A549 (cell line): ENCODE measurements around the gene PRR35.

Experiments
- CBX2 ChIP-seq: fragments of 200-600 bp; sonication (generic); IDR thresholded peaks from 2 replicates; pipeline ENCODE4 v1.6.1; 2016; ENCODE audit warnings: low read depth, mild to moderate bottlenecking, borderline replicate concordance
- CHD2 ChIP-seq: fragments of 150-350 bp; IDR thresholded peaks from 2 replicates; pipeline ENCODE4 v1.6.1; 2014; ENCODE audit warnings: low read length; ENCODE audit not compliant: partially characterized antibody
- ESRRA ChIP-seq: fragments of 150-350 bp; IDR thresholded peaks from 2 replicates; pipeline ENCODE4 v1.6.1; 2014; ENCODE audit warnings: mild to moderate bottlenecking, low read length, borderline replicate concordance
- HDAC2 ChIP-seq: fragments of 200-600 bp; sonication (generic); IDR thresholded peaks from 2 replicates; pipeline ENCODE4 v1.6.1; 2016
- HMGXB4 ChIP-seq: fragments of 250-450 bp; sonication (Bioruptor Pico); IDR thresholded peaks from 2 replicates; pipeline ENCODE4 v1.5.0; 2021; ENCODE audit warnings: mild to moderate bottlenecking, moderate library complexity, borderline replicate concordance
- KDM1A ChIP-seq: fragments of 200-600 bp; sonication (generic); IDR thresholded peaks from 2 replicates; pipeline ENCODE4 v1.6.1; 2016; ENCODE audit warnings: low read depth, mild to moderate bottlenecking
- POLR2A ChIP-seq: IDR thresholded peaks from 2 replicates; pipeline ENCODE4 v1.6.1; 2012; ENCODE audit warnings: mild to moderate bottlenecking, low read length
- SREBF2 ChIP-seq: fragments of 450-650 bp; IDR thresholded peaks from 2 replicates; pipeline ENCODE4 v1.6.1; 2014; ENCODE audit warnings: mild to moderate bottlenecking, moderate library complexity
- USF2 ChIP-seq: fragments of 450-650 bp; IDR thresholded peaks from 2 replicates; pipeline ENCODE4 v1.6.1; 2014; ENCODE audit warnings: antibody characterized with exemption
- TF ChIP-seq, protein P1 (sequence below): fragments of 200-600 bp; sonication (generic); IDR thresholded peaks from 2 replicates; pipeline ENCODE4 v1.6.1; 2016; ENCODE audit warnings: antibody characterized with exemption, mild to moderate bottlenecking, moderate library complexity
- TF ChIP-seq, protein P2 (sequence below): fragments of >200 bp; sonication (Bioruptor Twin); formaldehyde crosslinking; IDR thresholded peaks from 3 replicates; pipeline ENCODE4 v1.5.1; 2016
- TF ChIP-seq, protein P3 (sequence below): fragments of >200 bp; sonication (Bioruptor Twin); formaldehyde crosslinking; IDR thresholded peaks from 2 replicates; pipeline ENCODE4 v1.6.1; 2016

DNA sequence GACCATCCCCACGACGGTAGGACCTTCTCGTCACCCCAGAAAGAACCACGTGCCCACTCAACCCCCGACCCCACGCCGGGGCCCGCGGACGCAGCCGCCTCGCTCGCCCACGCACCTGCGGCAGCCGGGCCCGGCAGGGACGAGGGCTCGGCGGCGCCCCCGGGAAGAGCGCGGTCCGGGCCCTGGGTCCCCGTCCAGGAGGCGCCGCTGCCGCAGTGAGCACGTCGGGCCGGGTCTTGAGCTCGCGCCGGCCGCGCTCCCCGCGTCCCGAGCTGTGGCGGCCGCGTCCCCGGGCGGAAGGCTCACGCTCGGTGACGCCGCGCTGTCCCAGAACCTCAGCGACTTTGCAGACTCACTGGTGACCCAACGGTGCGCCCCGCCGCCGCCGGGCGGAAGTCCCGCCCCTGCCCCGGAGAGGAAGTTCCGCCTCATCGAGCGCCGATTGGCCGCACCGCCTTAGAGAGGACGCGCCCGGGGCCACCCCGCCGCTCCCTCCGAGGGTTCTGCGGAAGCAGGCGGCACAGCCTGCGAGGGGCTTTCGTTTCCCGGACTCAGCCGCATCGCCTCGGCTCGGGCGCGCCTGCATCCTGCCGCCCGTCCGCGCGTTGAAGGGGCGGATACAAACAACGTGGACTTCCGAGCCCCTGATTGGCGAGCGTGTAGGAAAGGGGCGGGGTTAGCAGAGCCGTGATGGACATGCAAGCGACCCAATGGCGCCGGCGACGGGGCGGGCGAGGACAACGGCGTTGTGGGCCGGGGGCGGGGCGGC, 28.9 kb downstream of the PRR35 start:
- TF ChIP-seq HDAC2 (no peak), ESRRA (no peak), KDM1A (no peak), CBX2 (no peak), HMGXB4 (CRISPR knock-in tag) (no peak), SREBF2 (no peak), POLR2A (peak; percentile 86), USF2 (no peak), CHD2 (no peak)
- TF ChIP-seq, protein P1, sequence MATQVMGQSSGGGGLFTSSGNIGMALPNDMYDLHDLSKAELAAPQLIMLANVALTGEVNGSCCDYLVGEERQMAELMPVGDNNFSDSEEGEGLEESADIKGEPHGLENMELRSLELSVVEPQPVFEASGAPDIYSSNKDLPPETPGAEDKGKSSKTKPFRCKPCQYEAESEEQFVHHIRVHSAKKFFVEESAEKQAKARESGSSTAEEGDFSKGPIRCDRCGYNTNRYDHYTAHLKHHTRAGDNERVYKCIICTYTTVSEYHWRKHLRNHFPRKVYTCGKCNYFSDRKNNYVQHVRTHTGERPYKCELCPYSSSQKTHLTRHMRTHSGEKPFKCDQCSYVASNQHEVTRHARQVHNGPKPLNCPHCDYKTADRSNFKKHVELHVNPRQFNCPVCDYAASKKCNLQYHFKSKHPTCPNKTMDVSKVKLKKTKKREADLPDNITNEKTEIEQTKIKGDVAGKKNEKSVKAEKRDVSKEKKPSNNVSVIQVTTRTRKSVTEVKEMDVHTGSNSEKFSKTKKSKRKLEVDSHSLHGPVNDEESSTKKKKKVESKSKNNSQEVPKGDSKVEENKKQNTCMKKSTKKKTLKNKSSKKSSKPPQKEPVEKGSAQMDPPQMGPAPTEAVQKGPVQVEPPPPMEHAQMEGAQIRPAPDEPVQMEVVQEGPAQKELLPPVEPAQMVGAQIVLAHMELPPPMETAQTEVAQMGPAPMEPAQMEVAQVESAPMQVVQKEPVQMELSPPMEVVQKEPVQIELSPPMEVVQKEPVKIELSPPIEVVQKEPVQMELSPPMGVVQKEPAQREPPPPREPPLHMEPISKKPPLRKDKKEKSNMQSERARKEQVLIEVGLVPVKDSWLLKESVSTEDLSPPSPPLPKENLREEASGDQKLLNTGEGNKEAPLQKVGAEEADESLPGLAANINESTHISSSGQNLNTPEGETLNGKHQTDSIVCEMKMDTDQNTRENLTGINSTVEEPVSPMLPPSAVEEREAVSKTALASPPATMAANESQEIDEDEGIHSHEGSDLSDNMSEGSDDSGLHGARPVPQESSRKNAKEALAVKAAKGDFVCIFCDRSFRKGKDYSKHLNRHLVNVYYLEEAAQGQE, result no peak
- TF ChIP-seq, protein P2, sequence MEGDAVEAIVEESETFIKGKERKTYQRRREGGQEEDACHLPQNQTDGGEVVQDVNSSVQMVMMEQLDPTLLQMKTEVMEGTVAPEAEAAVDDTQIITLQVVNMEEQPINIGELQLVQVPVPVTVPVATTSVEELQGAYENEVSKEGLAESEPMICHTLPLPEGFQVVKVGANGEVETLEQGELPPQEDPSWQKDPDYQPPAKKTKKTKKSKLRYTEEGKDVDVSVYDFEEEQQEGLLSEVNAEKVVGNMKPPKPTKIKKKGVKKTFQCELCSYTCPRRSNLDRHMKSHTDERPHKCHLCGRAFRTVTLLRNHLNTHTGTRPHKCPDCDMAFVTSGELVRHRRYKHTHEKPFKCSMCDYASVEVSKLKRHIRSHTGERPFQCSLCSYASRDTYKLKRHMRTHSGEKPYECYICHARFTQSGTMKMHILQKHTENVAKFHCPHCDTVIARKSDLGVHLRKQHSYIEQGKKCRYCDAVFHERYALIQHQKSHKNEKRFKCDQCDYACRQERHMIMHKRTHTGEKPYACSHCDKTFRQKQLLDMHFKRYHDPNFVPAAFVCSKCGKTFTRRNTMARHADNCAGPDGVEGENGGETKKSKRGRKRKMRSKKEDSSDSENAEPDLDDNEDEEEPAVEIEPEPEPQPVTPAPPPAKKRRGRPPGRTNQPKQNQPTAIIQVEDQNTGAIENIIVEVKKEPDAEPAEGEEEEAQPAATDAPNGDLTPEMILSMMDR, result no peak
- TF ChIP-seq, protein P3, sequence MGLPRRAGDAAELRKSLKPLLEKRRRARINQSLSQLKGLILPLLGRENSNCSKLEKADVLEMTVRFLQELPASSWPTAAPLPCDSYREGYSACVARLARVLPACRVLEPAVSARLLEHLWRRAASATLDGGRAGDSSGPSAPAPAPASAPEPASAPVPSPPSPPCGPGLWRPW, result no peak
